GM20431 (cell line): ENCODE results near the gene COLGALT1.

Experiments used
- in situ Hi-C: fragments of 300-500 bp; cut with MseI, MboI; formaldehyde crosslinking; loops from one replicate; pipeline ENCODE4 v1.15.0; 2020; ENCODE audit warnings: low sequenced_read_pairs; ENCODE audit not compliant: unreplicated experiment

COLGALT1 gene

DNA sequence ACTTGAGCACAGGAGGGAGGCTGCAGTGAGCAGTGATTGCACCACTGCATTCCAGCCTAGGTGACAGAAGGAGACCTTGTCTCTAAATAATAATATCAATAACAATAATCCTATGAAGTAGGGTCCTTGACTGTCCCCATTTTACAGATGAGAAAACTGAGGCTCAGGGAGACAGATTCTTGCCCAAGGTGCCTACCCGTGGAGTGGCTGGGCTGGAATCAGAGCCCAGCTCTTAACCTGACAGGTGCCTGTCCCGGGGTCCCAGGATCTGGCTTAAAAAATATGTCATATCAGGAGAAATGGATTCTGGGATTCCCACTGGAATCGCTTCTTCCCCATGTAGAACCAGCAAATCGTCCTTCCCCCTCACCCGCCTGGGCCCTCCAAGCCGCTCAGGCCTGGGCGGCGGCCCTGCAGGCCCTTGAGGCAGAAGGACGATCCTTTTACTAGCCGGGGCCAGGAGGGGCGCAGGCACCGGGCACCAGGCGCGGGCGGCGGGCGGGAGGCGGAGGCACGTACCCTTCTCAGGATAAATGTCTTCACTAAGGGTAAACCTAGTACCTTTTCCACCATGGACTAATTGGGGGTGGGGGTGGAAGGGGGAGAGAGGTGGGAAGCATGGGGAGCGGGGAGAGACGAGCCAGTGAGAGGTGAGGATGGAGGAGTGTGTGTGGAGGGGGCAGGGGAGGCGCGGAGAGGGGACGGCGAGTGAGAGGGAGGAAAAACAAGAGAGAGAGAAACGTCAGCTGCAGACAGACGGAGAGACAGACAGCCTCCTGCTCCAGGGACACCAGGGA is 60.6 kb downstream of the COLGALT1 start:
- in situ Hi-C loops, result no loop called here

DNA sequence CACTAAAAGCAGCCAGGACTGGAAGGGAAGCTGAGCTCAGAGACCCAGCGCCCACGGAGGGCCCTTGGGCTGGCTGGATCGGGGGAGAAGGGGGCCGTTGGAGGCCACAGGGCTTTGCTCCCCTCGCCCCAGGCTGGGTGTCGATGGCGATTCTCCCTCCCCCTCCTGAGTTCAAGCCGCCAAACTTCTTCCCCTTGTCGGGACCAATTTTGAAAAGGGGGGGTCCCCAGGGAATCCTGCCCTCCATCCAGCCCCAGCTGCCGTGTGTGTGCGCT is 61.2 kb downstream of the COLGALT1 start:
- in situ Hi-C loops, result no loop called here

DNA sequence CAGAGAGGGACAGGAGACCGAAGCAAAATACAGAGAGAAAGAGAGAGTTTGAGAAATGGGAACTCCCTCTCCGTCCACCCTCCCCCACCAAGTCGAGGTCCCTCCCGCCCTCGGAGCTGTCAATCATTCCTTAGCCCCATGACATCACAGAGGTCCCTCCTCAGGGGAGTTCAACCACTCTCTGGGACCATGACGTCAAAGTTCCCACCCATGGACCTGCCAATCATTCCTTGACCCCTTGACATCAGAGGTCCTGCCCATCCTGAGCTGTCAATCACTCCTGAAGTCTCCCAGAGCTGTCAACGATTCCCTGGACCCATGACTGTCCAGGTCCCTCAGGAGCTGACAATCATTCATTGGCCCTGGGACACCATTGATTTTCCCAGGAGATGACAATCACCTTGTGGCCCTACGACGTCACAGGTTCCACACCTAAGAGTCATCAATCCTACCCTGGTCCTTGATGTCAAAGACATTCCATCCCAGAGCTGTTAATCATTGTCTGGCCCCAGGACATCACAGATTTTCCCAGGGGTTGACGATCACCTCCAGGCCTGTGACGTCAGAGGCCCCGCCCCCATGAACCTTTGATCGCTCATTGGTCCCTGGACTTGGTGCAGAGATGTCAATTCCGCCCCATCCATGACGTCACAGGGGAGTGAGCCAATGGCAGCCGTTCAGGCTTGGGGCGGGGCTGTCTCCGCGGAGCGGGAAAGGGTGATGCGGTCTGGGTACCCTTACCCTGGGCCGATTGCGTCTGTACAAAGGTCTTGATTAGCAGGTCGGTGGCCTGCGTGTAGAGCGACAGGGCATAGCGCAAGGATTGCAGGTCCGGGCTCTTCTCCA is 61.7 kb downstream of the COLGALT1 start:
- in situ Hi-C loops, result no loop called here

DNA sequence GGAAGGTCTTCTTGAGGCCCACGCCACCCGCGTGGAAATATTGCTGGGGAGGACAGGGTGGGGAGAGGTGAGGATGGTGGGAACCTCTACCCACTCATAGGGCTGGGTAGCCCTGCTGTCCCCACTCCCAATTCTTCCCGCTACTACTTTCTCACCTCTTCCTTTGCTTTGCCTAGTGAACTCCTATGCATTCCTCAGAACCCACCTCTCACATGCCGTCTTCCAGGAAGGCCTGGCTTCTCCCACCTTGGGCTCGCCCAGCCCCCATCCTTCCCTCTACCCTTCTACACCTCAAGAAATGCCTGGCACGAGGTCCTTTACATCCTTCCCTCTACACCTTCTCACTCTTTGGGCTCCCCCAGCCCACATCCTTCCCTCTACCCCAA is 62.4 kb downstream of the COLGALT1 start:
- in situ Hi-C loops, result no loop called here

DNA sequence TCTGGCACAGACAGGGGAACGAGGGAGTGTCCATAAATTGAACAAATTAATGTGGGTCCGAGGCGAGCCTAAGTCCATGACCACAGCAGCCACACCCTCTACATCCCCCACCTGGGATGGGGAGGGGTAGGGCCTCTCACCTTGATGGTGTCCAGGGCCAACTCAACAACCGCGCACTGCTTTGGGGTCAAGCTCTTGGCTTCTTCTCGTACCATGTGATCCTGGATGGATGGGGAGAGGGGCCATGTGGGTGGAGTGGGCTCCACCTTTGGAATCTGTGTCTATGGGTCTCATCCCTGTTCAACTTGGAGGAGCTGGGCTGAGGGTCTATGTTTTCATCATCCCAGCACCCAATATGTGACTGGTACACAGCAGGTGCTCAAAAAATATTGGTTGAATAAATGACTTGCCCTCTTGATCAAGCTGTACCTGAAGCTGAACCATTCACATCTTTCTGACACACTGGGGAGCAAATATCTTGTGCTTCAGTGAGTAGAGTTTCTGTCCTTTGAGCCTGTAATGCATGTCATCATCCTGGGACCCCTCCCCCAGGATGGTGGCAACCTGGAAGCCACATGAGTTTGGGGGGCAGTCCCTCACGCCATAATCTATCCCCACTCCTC is 62.9 kb downstream of the COLGALT1 start:
- in situ Hi-C loops, result no loop called here

GRCh38 chr19:17618936-17619335 is 63.5 kb downstream of the COLGALT1 start:
- in situ Hi-C loops, result no loop called here

DNA sequence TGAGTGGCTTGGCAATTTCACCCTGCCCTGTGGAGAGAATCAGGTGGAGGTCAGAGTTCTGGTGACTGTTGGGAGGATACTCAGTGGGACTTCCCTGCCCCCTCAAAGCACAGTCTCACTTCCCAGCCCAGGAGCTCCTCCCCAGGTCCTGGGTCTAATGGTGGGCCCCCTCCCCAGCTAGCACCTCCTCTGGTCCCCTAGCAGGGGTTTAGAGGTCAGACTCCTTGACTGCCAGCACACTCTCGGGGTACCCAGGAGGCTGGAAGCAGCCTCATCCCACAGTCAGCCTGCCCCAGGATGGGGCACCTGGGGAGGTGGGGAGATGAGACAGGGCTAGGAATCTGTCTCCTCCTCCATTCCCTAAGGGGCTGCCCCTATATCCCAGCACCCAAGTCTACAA is 65.2 kb downstream of the COLGALT1 start:
- in situ Hi-C loops, result no loop called here

DNA sequence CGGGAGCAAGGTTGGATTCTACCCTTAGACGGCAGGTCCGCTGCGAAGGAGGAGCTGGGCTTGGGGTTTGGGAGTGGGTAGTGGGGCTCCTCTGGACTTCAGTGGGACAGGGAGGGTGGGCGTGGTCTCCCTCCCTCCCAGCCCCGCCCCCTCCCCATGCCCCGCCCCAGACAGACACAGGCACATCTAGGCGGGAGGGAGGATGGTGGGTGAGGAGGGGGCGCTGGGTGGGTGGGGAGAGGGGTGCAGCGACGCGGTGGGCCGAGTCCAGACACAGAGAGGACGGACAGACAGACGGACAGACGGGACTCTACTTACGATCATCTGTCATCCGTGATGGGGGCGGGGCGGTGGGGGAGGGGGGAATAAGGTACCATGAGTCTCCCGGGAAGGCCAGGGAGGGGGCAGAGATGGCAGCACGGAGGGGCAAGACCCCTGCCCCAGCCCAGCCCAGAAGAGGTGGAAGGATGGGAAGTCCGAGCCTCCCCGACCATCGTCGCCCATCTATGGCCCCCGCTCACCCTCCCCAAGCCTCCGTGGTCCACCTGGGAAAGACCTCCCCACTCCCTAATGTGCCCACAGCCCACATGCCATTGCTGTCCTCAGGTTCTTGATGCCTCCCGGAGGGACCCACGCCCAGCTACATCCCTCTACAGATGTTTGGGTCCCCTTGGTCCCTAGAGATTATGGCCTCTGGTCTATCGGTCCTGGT is 67.9 kb downstream of the COLGALT1 start:
- in situ Hi-C loops, result no loop called here

- in situ Hi-C loops, result no loop called here
Measured at GRCh38 chr19:17624314-17624991, 69.0 kb downstream of the COLGALT1 start.

GRCh38 chr19:17625043-17625442 is 69.6 kb downstream of the COLGALT1 start:
- in situ Hi-C loops, result no loop called here

GRCh38 chr19:17625980-17626379 is 70.5 kb downstream of the COLGALT1 start:
- in situ Hi-C loops, result no loop called here

DNA sequence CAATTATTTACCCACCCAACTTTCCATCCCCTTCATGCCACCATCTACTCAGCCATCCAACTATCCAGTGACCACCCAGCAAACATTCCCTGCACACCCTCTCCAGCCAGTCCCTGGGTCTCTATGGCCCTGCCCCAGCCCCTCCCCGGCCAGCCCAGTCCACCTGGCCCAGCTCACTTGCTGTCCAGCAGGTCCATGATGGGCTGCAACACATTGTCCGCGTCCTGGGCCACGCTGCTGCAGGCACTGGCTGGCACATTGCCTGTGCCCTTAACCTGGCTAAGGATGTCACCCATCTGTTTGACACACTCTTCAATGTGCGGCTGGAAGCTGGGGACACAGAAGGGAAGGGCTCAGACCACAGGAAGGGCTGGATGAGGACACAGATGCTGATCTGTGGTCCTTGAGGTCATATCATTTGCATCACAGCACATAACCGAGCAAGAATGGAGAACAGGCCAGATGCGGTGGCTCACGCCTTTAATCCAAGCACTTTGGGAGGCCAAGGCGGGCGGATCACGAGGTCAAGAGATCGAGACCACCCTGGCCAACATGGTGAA is 71.1 kb downstream of the COLGALT1 start:
- in situ Hi-C loops, result no loop called here

- in situ Hi-C loops, result no loop called here
Measured at GRCh38 chr19:17627161-17627560, 71.7 kb downstream of the COLGALT1 start.

DNA sequence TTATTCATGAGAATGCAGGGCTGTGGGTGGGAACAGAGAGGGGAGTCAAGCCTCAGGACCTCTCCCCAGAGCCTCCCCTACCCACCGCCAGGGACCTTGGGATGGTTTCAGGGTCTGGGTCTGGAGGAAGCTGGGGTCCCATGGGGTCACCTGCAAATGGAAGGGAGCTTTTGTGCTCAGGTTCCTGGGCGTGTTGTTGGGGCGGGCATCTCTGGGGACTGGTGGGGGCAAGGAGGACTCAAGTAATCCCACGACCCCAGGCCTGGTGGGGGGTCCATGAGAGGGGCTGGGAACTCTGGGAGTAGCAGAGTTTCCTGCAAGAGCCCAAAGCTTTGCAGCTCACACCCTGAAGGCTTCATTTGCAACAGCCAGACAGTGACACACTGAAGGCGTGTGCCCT is 72.5 kb downstream of the COLGALT1 start:
- in situ Hi-C loops, result no loop called here

GRCh38 chr19:17629760-17630159 is 74.3 kb downstream of the COLGALT1 start:
- in situ Hi-C loops, result no loop called here

GRCh38 chr19:17632577-17632976 is 77.1 kb downstream of the COLGALT1 start:
- in situ Hi-C loops, result no loop called here
